ENCODE measurements around the gene DYRK1B.

DNA sequence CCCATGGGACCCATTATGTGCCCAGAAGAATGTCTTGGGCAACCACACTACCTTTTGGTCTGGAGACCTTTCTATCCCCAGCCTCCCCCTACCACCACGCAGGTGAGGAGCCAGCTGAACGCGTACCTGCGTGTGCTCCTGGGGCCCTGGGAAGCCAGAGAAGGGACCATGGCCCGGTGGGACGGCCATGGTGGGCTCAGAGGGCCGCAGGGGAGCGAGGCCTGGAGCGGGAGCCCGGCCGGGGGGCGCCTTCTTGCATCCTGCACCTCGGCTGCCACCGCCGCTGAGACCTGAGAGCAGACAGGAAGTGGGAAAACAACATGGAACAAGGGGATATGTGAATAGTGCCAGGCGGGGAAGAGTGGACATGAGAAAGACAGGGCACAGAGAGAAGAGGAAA is 2.3 kb downstream of the DYRK1B start:
- TF ChIP-seq, protein P1, sequence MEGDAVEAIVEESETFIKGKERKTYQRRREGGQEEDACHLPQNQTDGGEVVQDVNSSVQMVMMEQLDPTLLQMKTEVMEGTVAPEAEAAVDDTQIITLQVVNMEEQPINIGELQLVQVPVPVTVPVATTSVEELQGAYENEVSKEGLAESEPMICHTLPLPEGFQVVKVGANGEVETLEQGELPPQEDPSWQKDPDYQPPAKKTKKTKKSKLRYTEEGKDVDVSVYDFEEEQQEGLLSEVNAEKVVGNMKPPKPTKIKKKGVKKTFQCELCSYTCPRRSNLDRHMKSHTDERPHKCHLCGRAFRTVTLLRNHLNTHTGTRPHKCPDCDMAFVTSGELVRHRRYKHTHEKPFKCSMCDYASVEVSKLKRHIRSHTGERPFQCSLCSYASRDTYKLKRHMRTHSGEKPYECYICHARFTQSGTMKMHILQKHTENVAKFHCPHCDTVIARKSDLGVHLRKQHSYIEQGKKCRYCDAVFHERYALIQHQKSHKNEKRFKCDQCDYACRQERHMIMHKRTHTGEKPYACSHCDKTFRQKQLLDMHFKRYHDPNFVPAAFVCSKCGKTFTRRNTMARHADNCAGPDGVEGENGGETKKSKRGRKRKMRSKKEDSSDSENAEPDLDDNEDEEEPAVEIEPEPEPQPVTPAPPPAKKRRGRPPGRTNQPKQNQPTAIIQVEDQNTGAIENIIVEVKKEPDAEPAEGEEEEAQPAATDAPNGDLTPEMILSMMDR (optimal IDR thresholded peaks at IDR 0.05 in 1 of 3, IDR thresholded peaks at IDR 0.05 in 1 of 3, conservative IDR thresholded peaks at IDR 0.05 in 1 of 3; ENCODE audit: extremely low read depth in 1 of 3, insufficient read depth in 2 of 3, low read length in 3 of 3) = no peak
- TF ChIP-seq EZH2 (IDR thresholded peaks at IDR 0.05; ENCODE audit: low read length) = no peak

Measured in keratinocyte (primary cell).